NCI-H1092 treated with DMSO at 0.1 percent for 48 hours (cell line): Measurements from ENCODE around the gene TBX5.

ENCODE experiments used
- DNase-seq: peaks from one replicate; lab custom pipeline; 2025; lab: John Stamatoyannopoulos, UW

The TBX5 gene

DNA sequence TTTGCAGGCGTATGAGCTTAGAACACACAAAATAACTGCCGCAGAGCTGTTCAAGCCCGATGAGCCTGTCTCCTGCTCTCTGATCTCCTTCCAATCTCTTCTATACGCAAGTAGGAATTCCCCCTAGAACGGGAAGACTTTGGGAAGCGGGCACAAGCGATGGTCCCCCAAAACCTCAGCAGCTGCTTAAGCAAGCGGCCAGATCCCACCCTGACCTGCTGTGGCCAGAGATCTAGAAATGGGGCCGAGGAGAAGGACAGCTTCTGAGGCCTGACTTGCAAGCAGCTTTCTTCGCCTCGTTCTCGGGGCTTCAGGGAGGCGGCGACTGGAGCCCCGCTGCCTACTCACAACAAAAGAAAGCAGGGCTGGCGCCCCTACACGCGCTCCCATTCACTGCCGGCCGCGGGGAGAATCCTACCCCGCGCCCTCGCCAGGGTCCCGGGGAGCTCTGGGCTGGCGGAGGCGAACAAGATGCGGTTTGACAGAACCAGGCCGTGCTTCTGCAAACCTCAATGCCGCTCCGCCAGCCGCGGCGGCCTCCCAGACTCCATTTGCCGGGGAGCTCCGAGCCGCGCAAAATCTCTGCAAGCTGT is 922 bp downstream of the TBX5 start:
- peak; percentile 38 for DNase-seq

DNA sequence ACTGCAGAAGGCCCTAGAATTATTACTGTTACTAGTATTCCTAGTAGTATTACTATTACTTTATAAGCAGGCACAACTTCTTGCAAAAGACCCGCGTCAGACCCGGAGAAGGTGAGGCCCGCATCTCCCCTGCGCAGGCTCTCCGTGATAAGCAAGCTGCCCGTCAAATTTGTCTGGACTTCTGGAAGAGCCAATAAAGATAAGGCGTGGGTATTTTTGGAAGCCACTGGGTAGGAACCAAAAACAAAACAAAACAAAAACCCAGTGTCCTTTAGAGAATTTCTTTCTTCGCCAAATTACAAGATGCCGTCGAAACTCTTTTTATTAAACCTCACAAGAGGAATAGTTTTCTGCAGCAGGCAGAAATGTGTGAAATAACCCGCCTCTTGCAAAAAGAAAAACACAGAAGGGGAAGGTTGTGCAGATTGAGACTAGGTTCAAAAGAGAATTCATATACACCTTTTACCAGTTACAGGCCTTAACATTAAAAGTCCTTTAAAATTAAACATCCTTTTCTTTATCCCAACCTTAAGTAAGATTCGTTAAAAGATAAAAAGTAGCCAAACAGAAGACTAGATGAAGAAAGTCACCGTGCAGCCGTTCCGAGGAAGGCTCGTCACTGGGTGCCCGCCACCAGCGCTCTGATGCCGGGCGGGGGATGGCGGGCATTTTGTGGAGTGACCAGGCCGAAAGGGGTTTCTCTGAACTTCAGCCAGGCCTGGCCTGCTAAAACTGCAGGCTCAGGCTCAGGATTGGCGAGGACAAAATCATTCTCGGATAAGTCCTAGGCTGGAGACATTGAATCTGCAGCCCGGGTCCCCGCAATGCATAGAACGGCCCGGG is 1.6 kb downstream of the TBX5 start:
- no peak for DNase-seq

DNA sequence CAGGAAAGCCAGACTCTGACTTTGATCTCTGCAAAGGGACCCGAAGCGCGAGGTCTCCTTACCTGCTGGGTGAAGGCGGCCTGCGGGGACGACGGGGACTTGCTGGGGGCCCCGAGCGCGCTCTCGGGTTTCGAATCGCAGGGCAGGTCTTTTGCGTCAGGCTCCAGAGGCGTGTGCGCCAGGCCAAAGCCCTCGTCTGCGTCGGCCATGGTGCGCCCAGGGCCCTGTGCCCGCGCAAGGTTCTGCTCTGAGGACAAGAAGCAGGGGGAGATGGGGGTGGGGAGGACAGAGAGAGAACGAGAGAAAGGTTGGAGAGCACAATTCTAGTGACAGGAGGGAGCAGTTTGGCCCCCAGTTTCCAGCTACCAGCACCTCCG is 2.3 kb downstream of the TBX5 start:
- DNase-seq: no peak

DNA sequence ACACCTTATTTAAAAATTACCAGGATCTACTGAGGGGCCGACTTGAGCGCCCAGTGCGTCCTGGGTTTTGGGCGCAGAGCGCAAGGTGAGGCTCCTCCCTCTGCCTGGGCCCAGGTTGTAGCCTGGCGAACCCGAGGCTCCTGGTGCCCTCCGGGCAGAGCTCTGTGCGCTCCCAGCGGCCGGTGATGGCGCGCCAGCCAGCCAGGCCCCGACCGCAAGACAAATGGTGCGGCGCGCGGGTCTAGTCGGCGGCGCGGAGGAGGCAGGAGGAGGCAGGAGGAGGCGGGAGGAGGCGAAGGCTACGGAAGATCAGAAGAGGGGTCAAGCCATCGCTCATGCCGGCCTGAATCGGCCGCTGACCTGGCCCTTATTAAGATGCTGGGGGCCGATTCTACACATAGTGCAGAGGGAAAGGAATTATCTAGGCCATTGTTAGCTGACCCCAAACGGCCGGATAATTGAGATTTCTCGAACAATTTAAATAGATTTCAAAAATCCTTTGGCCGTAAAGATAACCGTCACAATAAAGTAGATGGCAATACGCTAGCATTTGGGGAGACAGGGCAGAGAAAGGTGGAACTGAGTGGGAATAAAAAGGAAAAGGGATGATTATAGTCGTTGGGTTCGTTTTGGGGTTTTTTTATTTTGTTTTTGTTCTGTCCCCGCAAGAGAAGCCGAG is 2.8 kb downstream of the TBX5 start:
- no peak for DNase-seq

DNA sequence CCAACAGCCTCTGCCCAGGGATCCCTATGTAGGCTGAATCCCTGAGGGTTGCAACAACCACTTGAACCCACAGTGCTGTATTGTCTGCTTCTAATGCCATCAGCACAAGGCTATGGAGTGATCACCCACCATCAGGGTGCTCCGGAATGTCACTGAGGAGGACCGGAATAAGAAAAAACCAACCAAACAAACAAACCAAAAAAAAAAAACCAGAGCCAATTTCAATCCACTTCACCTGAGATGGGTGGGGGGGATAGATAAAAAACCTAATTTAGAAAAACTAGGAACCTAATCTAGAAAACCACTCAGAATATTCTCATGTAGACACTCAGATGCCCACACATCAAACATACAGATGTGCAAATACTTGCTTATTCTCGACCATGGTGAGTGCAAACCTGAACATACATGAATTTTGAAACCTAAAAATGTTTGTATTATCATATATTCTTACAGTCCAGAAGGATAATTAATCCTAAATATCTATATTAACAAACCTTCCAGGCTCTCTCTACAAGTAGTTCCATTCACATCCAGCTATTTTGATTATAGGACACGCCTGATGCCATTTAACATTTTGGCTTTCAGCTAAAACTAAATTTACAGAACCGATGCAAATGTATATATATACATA is 3.7 kb downstream of the TBX5 start:
- DNase-seq: no peak

DNA sequence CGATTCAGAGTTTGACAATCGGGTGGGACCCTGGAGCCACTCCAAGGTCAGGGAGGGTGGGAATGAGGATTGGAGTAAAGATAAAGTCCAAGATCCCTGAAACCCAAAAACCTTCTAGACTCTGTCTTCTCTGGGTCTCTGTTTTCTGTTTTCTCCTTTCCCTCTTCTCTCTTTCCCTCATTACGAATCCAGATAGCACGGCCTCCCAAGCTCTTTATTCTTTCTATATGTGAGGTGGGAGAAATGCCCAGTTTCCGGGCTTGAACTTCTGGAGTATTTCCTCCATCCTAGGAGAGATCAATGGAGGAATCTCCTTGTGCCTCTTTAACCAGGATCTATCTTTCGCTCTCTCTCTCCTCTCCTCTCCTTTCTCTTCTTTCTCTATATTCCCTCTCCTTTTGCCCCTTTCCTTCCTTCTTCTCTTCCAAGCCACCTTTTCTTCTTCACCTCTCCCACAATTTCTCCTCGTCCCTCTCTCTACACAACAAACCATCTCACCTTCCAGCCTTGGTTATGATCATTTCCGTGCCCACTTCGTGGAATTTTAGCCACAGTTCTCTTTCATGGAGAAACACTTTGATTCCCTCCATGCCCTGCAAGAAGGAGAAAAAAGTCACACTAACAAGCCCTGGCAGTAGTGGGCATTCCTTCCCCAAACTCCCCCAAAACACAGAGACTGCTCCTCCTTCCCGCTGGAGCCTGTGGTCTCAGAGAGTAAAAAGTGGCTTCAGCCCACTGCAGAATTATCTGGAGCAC is 4.4 kb downstream of the TBX5 start:
- DNase-seq: no peak

DNA sequence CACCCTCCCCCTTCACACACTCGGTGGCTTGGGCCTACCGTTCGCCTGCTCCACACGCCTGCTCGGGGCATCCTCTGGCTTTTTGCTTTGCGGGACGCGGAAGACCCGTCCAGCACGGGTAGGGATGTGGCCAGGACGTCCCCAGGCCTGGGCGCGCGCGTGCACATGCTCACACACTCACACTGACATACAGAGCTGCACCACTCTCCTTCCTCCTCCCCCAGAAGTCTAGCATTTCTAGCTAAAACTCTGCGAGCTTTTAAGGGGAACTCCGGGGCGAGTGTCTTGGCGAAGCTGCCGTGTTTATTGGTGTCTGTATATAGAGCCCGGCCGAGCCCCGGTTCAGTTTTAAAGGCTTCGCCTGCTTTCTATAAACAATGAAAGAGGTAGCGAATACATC is 5.0 kb downstream of the TBX5 start:
- no peak for DNase-seq

DNA sequence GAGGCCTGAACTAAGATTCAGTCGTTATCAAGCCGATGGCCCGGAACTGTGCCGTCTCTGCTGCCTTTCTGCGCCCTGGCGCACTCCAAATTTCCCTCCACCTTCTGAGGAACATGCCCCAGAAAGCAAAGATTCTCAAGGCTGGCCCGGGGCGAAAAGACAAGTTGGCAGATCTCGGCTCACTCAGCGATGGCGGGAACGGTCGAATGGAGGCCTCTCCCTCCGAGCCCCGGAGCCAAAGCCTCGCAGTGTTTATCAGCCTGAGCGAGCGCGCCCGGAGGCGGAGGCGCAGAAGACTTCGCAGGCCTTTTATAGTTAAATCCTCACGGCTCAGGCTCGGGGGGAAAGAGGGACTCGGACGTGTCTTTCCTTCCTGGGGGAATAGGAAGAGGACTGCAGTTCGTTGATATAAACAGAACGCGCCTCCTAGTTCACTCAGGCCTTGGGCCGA is 5.6 kb downstream of the TBX5 start:
- no peak for DNase-seq

DNA sequence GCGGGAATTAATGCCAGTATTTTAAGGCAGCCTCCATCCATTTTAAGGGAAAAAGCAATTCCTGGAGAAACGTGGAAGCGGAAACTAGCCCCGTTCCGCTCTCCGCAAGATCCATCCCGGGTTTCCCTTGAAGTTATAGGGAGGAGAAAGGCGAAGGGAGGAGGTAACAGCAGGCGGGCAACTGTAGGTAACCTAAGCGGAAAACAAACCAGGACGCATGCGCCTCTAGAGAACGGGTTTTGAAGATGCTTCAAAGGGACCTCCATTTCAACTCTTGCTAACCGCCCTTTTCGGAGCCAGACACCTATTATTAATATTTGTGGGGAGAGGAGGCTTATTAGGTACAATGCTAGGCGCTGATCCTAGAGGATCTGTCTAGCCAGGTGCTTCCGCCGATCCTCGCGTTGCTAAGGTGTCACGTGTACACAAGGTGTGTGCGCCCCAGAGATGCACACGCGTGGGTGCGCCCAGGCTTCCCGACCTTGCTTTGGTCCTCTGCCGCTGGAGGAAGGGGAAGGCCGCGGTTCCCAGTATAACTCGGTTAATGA is 6.2 kb downstream of the TBX5 start:
- DNase-seq: no peak

DNA sequence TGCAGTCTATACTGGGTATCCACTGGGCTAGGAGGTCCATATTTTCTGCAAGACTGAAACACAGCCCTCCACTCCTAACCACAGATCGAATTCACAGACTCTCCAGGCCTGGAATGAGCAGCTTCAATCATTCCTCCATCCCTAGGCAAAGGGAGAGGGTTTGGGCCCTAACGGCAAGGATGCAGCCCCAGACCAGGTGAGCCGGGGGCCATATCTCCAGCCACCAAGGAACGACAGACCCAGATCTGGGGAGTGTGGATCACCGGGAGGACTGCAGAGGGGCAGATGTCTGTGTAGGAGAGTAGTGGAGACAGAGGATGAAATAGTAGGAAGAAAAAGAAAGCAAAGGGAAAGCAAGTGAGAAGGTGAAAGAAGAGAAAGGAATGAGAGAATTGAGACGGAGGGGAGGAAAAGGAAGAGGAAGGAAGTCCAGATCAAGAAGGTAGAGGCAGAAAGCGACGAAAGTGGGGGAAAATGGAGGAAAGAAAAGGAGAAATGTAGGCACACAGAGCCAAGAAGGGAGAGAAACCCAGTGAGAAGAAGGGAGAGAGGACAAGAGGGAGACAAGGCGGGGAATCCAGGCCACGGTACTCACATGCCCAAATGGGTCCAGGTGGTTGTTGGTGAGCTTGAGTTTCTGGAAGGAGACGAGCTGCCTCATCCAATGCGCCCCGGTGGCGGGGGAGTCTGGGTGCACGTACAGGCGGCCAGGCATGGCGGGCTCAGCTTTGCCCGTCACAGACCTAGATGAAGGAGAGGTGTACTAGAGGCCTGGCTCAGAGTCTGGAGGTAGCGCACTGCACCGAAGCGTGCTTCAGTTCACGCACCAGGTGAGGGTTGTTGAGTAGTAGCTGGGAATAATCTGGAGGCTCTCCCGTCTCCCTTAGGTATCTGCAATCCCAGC is 7.7 kb downstream of the TBX5 start:
- no peak for DNase-seq

DNA sequence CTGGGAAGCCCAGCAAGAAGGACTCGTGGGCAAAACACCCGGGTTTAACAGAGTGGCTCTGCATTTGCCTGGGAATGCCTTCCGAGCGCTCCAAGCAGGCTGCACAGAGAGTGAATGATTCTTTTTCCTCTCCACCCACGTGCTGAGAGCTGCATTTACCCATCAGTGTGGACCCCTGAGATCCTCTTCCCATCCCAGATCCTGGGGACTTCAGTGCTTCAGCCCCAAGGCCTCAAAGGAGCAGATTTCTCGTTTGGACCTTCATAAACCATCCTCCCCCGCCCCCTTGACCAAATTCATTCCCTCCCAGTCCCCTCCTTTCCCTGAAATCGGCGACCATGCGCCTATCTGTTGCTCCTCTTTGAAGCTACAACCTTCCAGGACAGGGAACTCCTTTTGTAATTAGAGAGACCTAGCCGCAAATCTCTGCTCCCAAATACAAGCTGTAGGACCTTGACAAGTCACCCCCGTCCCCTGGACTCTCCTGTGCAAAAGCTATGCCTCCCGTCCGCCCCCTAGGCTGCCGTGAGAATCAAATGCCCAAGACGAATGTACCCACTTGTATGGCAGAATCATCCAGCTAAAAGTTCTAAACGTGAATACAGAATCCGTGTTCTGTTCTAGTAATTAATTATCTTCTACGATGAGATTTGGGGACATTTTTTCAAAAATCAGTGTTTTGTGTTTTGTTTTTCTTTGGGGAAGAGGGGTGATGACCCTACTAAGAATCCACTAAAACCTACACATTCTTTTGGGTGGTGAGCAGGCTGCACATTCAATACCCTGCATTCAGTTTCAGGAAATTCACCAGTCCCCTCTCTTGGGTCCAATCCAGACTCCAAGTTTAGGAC is 8.8 kb downstream of the TBX5 start:
- DNase-seq: no peak

DNA sequence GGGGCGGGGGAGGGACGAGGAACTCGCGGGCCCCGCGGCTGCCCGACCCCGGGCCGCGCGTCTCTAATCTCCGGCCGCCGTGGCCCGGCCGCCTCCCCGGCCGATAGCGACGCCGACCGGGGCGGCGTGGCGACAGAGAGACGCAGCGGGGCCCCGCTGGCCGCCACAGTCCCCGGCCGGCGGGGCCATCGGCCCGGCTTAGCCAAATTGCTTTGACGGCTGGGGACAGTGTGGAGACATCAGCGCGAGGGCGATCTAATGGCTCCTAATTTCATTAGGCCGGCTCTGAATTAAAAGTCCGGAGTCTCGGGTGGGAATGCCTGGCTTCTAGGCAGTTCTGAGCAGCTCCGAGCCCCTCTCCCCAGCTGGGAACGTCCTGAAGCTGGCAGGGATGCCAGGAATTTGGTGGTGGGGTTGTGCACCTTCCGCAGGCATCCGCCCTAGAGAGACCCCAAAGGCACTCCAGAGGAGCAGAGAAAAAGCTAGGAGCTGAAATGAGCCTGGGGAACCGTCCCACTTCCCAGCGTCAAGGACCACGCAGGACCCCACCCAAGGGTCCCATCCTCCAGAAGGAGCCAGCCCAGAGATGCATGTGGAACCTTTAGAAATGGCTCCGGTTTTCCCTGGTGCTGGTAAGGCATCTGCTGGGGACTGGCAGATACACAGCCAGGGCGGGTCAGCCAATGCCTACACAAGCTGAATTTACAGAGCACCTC is 9.6 kb downstream of the TBX5 start:
- no peak for DNase-seq

DNA sequence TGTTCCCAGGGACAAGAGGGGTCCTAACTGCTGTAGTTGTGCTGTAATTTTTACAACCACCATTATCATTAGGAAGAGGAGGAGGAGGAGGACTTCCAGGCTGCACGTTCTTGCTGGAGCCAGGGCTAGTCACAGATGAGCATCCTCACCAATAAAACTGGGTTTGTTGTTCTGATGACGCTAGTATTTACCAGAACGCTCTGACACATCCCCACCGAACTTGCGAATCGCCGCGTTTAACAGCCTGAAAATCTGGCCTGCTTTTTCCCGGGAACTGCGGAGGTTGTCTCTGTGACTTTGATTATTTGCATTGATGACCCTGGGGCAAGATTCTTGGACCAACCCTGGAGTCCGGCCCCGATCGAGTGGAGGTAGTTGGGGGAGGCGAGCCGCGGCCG is 10.2 kb downstream of the TBX5 start:
- DNase-seq: no peak

DNA sequence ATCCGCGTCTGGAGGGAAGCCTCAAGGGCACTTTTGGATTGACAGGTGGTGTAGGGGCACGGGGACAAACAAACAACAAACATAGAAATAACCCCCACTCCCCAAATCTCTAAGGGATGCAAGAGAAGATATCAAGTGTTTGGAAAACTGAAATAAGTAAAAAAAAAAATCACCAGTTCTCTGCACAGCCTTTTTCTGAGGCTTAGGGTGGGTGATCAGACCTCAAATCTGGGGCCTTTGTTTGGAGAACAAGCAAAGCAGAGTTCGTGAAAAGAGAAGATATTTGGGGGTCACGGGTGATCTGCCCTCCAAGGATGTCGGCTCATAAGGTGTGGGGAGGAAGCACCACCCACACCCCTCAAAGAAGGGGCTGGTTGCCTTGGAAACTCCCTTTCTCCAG is 10.7 kb downstream of the TBX5 start:
- DNase-seq: no peak

DNA sequence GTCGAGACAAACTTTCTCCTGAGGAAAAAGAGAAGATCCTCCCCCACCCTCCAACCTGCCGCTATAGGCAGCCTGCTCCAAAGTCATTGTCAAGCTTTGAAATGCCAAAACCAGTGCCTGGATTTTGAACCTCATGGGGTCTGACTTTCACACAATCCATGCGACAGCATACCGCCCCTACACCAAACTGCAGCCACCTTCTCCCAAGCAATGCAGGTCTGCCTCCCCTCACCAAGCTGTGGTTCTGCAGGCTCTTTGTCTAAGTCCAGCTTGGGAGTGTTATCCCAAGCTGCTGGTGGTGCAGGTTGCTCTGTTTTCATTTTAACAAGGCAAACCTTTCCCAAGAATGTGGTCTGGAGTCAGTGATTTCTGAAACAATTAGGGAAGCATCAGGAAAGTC is 12.4 kb downstream of the TBX5 start:
- no peak for DNase-seq

DNA sequence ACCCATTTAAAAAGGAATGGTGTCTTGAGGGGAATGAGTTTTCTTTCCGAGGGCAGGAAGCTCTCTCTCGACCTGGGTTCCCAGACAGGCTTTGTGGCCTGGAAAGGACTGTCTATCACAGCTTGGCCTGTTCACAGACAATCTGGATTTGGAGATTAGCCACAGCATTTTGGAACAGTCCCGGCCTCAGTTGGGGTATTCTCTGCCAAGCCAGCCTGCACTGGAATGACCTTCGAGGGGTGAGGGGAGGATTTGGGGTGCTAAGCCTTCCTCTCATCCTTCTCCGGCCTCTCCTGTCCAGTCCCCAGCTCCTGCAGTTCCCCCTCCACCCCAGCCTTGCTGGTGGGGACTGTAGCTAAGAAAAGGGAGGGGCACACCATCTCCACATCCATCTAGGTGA is 13.0 kb downstream of the TBX5 start:
- no peak for DNase-seq

DNA sequence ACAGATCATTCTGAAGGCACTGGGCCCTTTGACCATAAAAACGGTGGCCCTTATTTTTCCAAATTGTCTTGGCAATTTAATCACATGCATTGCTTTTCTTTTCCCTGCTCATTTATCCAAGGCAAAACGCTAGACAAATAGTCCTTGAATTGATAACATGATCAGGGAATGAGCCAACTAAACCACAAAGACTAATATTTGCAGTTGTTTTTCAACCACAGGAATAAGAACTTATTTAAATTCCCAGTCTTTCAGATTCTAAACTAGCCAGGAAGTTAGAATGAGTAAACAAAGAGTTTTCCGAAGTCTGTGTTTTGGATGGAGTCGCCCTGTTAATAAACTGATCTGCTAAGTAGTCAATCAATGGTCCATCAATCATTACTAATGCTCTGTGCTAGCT is 14.9 kb downstream of the TBX5 start:
- DNase-seq: no peak

DNA sequence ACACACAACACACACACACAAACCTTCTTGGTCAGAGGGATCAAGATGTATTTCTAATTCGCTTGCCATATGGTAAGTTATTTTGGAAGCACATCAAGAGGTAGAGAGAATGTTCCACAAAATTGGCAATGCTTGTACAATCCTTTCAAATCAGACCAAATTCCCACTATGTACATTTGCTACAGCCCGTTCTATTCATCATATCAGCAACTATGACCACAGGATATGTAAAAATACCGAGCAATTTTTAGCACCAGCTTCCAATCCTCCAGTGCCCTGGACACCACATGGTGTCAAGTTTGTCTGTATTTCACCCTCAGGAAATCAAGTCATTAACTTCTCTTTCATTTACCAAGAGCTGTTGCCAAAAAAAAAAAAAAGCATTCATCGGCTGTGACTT is 21.2 kb downstream of the TBX5 start:
- no peak for DNase-seq

DNA sequence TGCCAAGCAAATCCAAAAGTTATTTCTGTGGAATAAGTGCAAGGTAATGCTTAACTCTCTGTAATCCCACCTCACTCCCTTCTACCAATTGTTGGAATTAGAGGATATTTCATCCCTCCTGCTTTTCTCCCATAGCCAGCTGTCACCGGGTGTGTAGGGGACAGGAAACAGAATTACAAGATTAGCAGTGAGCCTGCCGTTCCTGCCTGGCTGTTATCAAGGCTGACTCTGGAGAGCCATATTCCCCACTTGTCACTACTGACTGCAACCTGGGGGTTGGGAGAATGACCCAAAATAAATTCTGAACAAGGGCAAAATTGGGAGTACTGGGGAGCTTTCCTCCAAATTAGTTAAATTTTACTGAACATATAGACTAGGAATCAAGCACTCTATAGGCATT is 24.8 kb downstream of the TBX5 start:
- no peak for DNase-seq
